ENCODE measurements around the gene MAP7D1.

- TF ChIP-seq SKIL (IDR thresholded peaks at IDR 0.05; ENCODE audit: low read depth, poor library complexity, severe bottlenecking) (no peak), SIN3A (IDR thresholded peaks at IDR 0.05; ENCODE audit: low read depth, low read length) (no peak), POLR2AphosphoS5 (IDR thresholded peaks at IDR 0.05; ENCODE audit: low read length) (no peak), CHD1 (IDR thresholded peaks at IDR 0.05; ENCODE audit: low read depth, low read length) (no peak), KLF5 (IDR thresholded peaks at IDR 0.05; ENCODE audit: partially characterized antibody) (no peak), TCF12 (IDR thresholded peaks at IDR 0.05; ENCODE audit: low read depth, low read length) (no peak), POLR2A (IDR thresholded peaks at IDR 0.05; ENCODE audit: low read depth, low read length) (no peak), BRCA1 (IDR thresholded peaks at IDR 0.05; ENCODE audit: low read depth, low read length) (no peak), RCOR1 (conservative IDR thresholded peaks at IDR 0.05; ENCODE audit: low read depth, low read length) (no peak), CREM (IDR thresholded peaks at IDR 0.05; ENCODE audit: low read depth) (no peak), IRF5 (IDR thresholded peaks at IDR 0.05; ENCODE audit: borderline replicate concordance) (no peak), CREB1 (IDR thresholded peaks at IDR 0.05; ENCODE audit: low read depth) (no peak), CTCF (IDR thresholded peaks at IDR 0.05 in 2 of 3, conservative IDR thresholded peaks at IDR 0.05 in 1 of 3; ENCODE audit: control insufficient read depth in 2 of 3, extremely low read depth in 1 of 3, insufficient read depth in 1 of 3, low read depth in 3 of 3, low read length in 3 of 3) (peak; percentile 88 to 99 (median 93); a peak in 5 of 6 replicates), KDM1A (IDR thresholded peaks at IDR 0.05; ENCODE audit: borderline replicate concordance) (no peak)
Observed at GRCh38 chr1:36187800-36188593, 32.0 kb downstream of the MAP7D1 start.
